NB4 (cell line): ENCODE measurements around the gene FOXB1.

Experiments used
- DNase-seq: peaks from one replicate; pipeline ENCODE4 v3.0.0; 2010; ENCODE audit warnings: low read depth
- H3K4me3 ChIP-seq: one replicate; pipeline ENCODE4 v1.5.1; 2011; ENCODE audit warnings: mild to moderate bottlenecking, low read depth, low read length, moderate library complexity
- CTCF ChIP-seq: IDR thresholded peaks from one replicate; pipeline ENCODE4 v1.5.1; 2012; ENCODE audit warnings: low read depth, low read length
- MAX ChIP-seq: IDR thresholded peaks from 2 replicates; pipeline ENCODE4 v1.6.1; 2011; ENCODE audit warnings: low read depth, low read length
- MYC ChIP-seq: IDR thresholded peaks from 2 replicates; pipeline ENCODE4 v1.6.1; 2011; ENCODE audit warnings: low read depth, low read length
- POLR2A ChIP-seq: IDR thresholded peaks from 2 replicates; pipeline ENCODE4 v1.6.1; 2011; ENCODE audit warnings: mild to moderate bottlenecking; ENCODE audit not compliant: insufficient read length; ENCODE audit errors: extremely low read depth

FOXB1 gene

GRCh38 chr15:60004846-60005351 is 788 bp downstream of the FOXB1 start:
- DNase-seq = no peak
- H3K4me3 ChIP-seq = no peak overlapping the region
- TF ChIP-seq POLR2A (no peak), CTCF (no peak), MAX (no peak), MYC (no peak)

GRCh38 chr15:60005352-60006202 is 1.5 kb downstream of the FOXB1 start:
- no peak overlapping the region for H3K4me3 ChIP-seq
- DNase-seq = no peak
- TF ChIP-seq CTCF = no peak
- no peak for TF ChIP-seq POLR2A
- no peak for TF ChIP-seq MYC
- no peak for TF ChIP-seq MAX

- DNase-seq = peak; percentile 51
- H3K4me3 ChIP-seq = peak overlapping the region; percentile 23
- no peak for TF ChIP-seq POLR2A
- no peak for TF ChIP-seq CTCF
- TF ChIP-seq MAX = no peak
- no peak for TF ChIP-seq MYC
Observed at GRCh38 chr15:60006203-60006862, 2.2 kb downstream of the FOXB1 start.

GRCh38 chr15:60006873-60007272 is 2.8 kb downstream of the FOXB1 start:
- DNase-seq = no peak
- no peak for TF ChIP-seq MAX
- TF ChIP-seq POLR2A = no peak
- TF ChIP-seq MYC = no peak
- no peak for TF ChIP-seq CTCF
- no peak overlapping the region for H3K4me3 ChIP-seq

- no peak for DNase-seq
Observed at GRCh38 chr15:60009124-60009960, 5.2 kb downstream of the FOXB1 start.

More at GRCh38 chr15:60009124-60009960, 5.2 kb downstream of the FOXB1 start:
- TF ChIP-seq MAX (no peak), CTCF (no peak), POLR2A (no peak), MYC (no peak)
- H3K4me3 ChIP-seq = no peak overlapping the region
